CD4-positive, CD25-positive, alpha-beta regulatory T cell (primary cell): Measurements from ENCODE around the gene RNF115. TPM values are rescaled to one million over a fixed set of nuclear protein-coding genes. Genes with fewer than 3 reads are reported as not detected.

ENCODE experiments used
- ATAC-seq, 2 donors: fragments of 150-1000 bp; cut with Tn5 transposase; one replicate each; pipeline ENCODE4 v1.10.0; 2021; ENCODE audit warnings: low read depth in 2 of 2, moderate number of reproducible peaks in 2 of 2, moderate library complexity in 1 of 2
- DNase-seq, 3 donors: peaks; one replicate each; pipeline versions ENCODE4 v3.0.0 to v3.0.0-alpha.2; 2012 to 2022; ENCODE audit warnings: mixed read lengths in 1 of 3
- H3K27ac ChIP-seq: one replicate; pipeline ENCODE4 v1.7.0; 2013; ENCODE audit warnings: mild to moderate bottlenecking, low read length; ENCODE audit not compliant: insufficient read depth, poor library complexity, severe bottlenecking
- H3K27me3 ChIP-seq: one replicate; pipeline ENCODE4 v1.7.0; 2013; ENCODE audit warnings: low read length; ENCODE audit not compliant: control insufficient read depth, insufficient read depth
- H3K36me3 ChIP-seq: one replicate; pipeline ENCODE4 v1.7.0; 2013; ENCODE audit warnings: mild to moderate bottlenecking, low read length, moderate library complexity; ENCODE audit not compliant: control insufficient read depth, insufficient read depth
- H3K4me1 ChIP-seq: 2 replicates; pipeline ENCODE4 v1.7.0; 2013; ENCODE audit warnings: mild to moderate bottlenecking, low read length; ENCODE audit not compliant: insufficient read depth, control insufficient read depth, poor library complexity, severe bottlenecking
- H3K4me3 ChIP-seq: one replicate; pipeline ENCODE4 v1.7.0; 2013; ENCODE audit warnings: low read depth, mild to moderate bottlenecking, low read length, moderate library complexity
- H3K9me3 ChIP-seq, 2 experiments: 1 replicate in 1 of 2; 2 replicates in 1 of 2; pipeline ENCODE4 v1.7.0; 2013; ENCODE audit warnings: low read length in 2 of 2, mild to moderate bottlenecking in 1 of 2, moderate library complexity in 1 of 2; ENCODE audit not compliant: control insufficient read depth in 2 of 2
- H3K27ac Mint-ChIP-seq, 3 donors: one replicate each; pipeline ENCODE4 v1.8.0; 2020 to 2022; ENCODE audit warnings: mild to moderate bottlenecking in 3 of 3, mixed read lengths in 3 of 3, moderate library complexity in 2 of 3
- H3K27me3 Mint-ChIP-seq: one replicate; pipeline ENCODE4 v1.8.0; 2022; ENCODE audit warnings: mild to moderate bottlenecking, mixed read lengths
- H3K36me3 Mint-ChIP-seq: one replicate; pipeline ENCODE4 v1.8.0; 2020; ENCODE audit warnings: mixed read lengths
- H3K4me1 Mint-ChIP-seq, 4 donors: one replicate each; pipeline ENCODE4 v1.8.0; 2020 to 2022; ENCODE audit warnings: mixed read lengths in 4 of 4, mild to moderate bottlenecking in 1 of 4
- H3K4me3 Mint-ChIP-seq, 4 donors: one replicate each; pipeline ENCODE4 v1.8.0; 2020 to 2022; ENCODE audit warnings: mild to moderate bottlenecking in 4 of 4, mixed read lengths in 4 of 4, moderate library complexity in 3 of 4
- H3K9me3 Mint-ChIP-seq, 7 donors: one replicate each; pipeline ENCODE4 v1.8.0; 2020 to 2022; ENCODE audit warnings: mixed read lengths in 7 of 7, mild to moderate bottlenecking in 3 of 7, moderate library complexity in 2 of 7
- polyA plus RNA-seq, 4 donors: library from polyadenylated mRNA; unstranded; fragments of 300-500 nt; fragmentation: Illumina TruSeq; gene quantifications; one replicate each; pipeline ENCODE4 v1.2.3, GENCODE V29; 2021
- total RNA-seq: library from RNA; stranded (reverse); gene quantifications from one replicate; pipeline ENCODE4 v1.2.3, GENCODE V29; 2022

Gene RNF115
- total and polyA plus RNA-seq, 5 donors from 2014 or later: 4.1 to 17.3 (median 6.2) TPM

- H3K4me1 Mint-ChIP-seq: peaks cover 8 to 26% (median 21%) of the 10 kb centered on the region in 4 donors
- H3K9me3 Mint-ChIP-seq: no peaks in the 10 kb centered on the region
- H3K9me3 ChIP-seq: no peaks in the 10 kb centered on the region
- no peak for DNase-seq
- no peak overlapping the region for H3K4me3 ChIP-seq
- H3K27me3 Mint-ChIP-seq: no peaks in the 10 kb centered on the region
- H3K27ac ChIP-seq: no peak overlapping the region
- H3K4me1 ChIP-seq: peaks cover 14% of the 10 kb centered on the region
- no peaks in the 10 kb centered on the region for H3K27me3 ChIP-seq
- no peaks in the 10 kb centered on the region for H3K36me3 ChIP-seq
- H3K27ac Mint-ChIP-seq: no peak overlapping the region
- H3K4me3 Mint-ChIP-seq: no peak overlapping the region
- H3K36me3 Mint-ChIP-seq: no peaks in the 10 kb centered on the region
- ATAC-seq: no peak
Observed at GRCh38 chr1:145688924-145689323, 135.0 kb downstream of the RNF115 start.

Other genes with a start within 250 kb of the RNF115 start
- 39.0 TPM for gene GPR89A, start 216.1 kb downstream of the RNF115 start, total RNA-seq
- gene GPR89A, start 216.1 kb downstream of the RNF115 start, polyA plus RNA-seq: 10 to 100 TPM; 21.9 to 31.3 (median 24.7) TPM
- gene PDZK1, start 116.7 kb downstream of the RNF115 start, total RNA-seq: not detected
- under 1 TPM in 2 of 4 donors, not detected in 2; 0.15 to 0.16 TPM for gene PDZK1, start 116.7 kb downstream of the RNF115 start, polyA plus RNA-seq
- gene CD160, start 104.6 kb downstream of the RNF115 start, total RNA-seq: not detected
- under 1 TPM in 3 of 4 donors, not detected in 1; 0.19 to 0.28 (median 0.21) TPM for gene CD160, start 104.6 kb downstream of the RNF115 start, polyA plus RNA-seq
- 30.3 TPM for gene POLR3C, start 105 bp upstream of the RNF115 start, total RNA-seq
- 10 to 100 TPM; 45.1 to 52.2 (median 48.0) TPM for gene POLR3C, start 105 bp upstream of the RNF115 start, polyA plus RNA-seq
- 3.5 TPM for gene NUDT17, start 21.5 kb upstream of the RNF115 start, total RNA-seq
- gene NUDT17, start 21.5 kb upstream of the RNF115 start, polyA plus RNA-seq: 1 to 10 TPM; 1.6 to 4.8 (median 2.8) TPM
- gene PIAS3, start 35.0 kb upstream of the RNF115 start, total RNA-seq: 21.9 TPM
- 10 to 100 TPM in 3 of 4 donors, 1 to 10 TPM in 1; 8.8 to 16.3 (median 11.8) TPM for gene PIAS3, start 35.0 kb upstream of the RNF115 start, polyA plus RNA-seq
- 0.17 TPM for gene ANKRD35, start 61.8 kb upstream of the RNF115 start, total RNA-seq
- gene ANKRD35, start 61.8 kb upstream of the RNF115 start, polyA plus RNA-seq: under 1 TPM; 0.24 to 0.45 (median 0.29) TPM
- 1.1 TPM for gene ITGA10, start 86.0 kb upstream of the RNF115 start, total RNA-seq
- gene ITGA10, start 86.0 kb upstream of the RNF115 start, polyA plus RNA-seq: under 1 TPM in 2 of 4 donors, not detected in 2; 0.21 to 0.23 TPM
- 14.2 TPM for gene PEX11B, start 94.6 kb upstream of the RNF115 start, total RNA-seq
- 10 to 100 TPM; 50.4 to 71.8 (median 64.5) TPM for gene PEX11B, start 94.6 kb upstream of the RNF115 start, polyA plus RNA-seq
- gene RBM8A, start 103.4 kb upstream of the RNF115 start, total RNA-seq: 143 TPM
- 100 to 1,000 TPM; 143 to 176 (median 154) TPM for gene RBM8A, start 103.4 kb upstream of the RNF115 start, polyA plus RNA-seq
- 36.2 TPM for gene LIX1L, start 133.9 kb upstream of the RNF115 start, total RNA-seq
- 10 to 100 TPM; 21.7 to 26.9 (median 25.9) TPM for gene LIX1L, start 133.9 kb upstream of the RNF115 start, polyA plus RNA-seq
- gene ANKRD34A, start 140.5 kb upstream of the RNF115 start, total RNA-seq: 1.6 TPM
- under 1 TPM; 0.07 to 0.45 (median 0.31) TPM for gene ANKRD34A, start 140.5 kb upstream of the RNF115 start, polyA plus RNA-seq
- 30.8 TPM for gene POLR3GL, start 140.6 kb upstream of the RNF115 start, total RNA-seq
- gene POLR3GL, start 140.6 kb upstream of the RNF115 start, polyA plus RNA-seq: 100 to 1,000 TPM; 103 to 129 (median 109) TPM
- 1,496 TPM for gene TXNIP, start 172.5 kb upstream of the RNF115 start, total RNA-seq
- gene TXNIP, start 172.5 kb upstream of the RNF115 start, polyA plus RNA-seq: 1,000 to 10,000 TPM; 2,637 to 4,955 (median 3,590) TPM
- not detected for gene HJV, start 197.6 kb upstream of the RNF115 start, total RNA-seq
- gene HJV, start 197.6 kb upstream of the RNF115 start, polyA plus RNA-seq: not detected